ENCODE data around the gene LRRD1. TPM values are rescaled to one million over a fixed set of nuclear protein-coding genes. Genes with fewer than 3 reads are reported as not detected.

The LRRD1 gene
- total and polyA plus RNA-seq, 2 of the 13 experiments (the other 11 are each of a cell fraction or from before 2014, with no cell fraction given): 0.03 TPM; not detected in 1

- TF ChIP-seq WIZ (CRISPR knock-in tag; IDR thresholded peaks at IDR 0.05): peak; percentile 70
- TF ChIP-seq ZBTB33 (CRISPR knock-in tag; IDR thresholded peaks at IDR 0.05): no peak; the same call in 1 of the 2 replicates
- no peak for TF ChIP-seq CERS6 (CRISPR knock-in tag; IDR thresholded peaks at IDR 0.05)
- no peak; the same call in 1 of the 2 replicates for TF ChIP-seq ZNF639 (CRISPR knock-in tag; conservative IDR thresholded peaks at IDR 0.05)
- TF ChIP-seq ZNF660 (CRISPR knock-in tag; IDR thresholded peaks at IDR 0.05; ENCODE audit: borderline replicate concordance, low read depth): no peak
- TF ChIP-seq ZNF652 (CRISPR knock-in tag; IDR thresholded peaks at IDR 0.05; ENCODE audit: borderline replicate concordance, low read depth): 0 out of 2 replicates have a peak, but pooled peaks have one; percentile 15
- peak; percentile 92 for TF ChIP-seq RBM39 (IDR thresholded peaks at IDR 0.05; ENCODE audit: low read depth, low read length, poor library complexity, severe bottlenecking)
- no peak for TF ChIP-seq ZNF496 (CRISPR knock-in tag; IDR thresholded peaks at IDR 0.05; ENCODE audit: insufficient replicate concordance)
- TF ChIP-seq MNT (IDR thresholded peaks at IDR 0.05): peak; percentile 53
- TF ChIP-seq IRF2 (CRISPR knock-in tag; IDR thresholded peaks at IDR 0.05): peak; percentile 83; the same call in 1 of the 2 replicates
- TF ChIP-seq ZNF235 (CRISPR knock-in tag; IDR thresholded peaks at IDR 0.05; ENCODE audit: borderline replicate concordance): no peak
- no peak for TF ChIP-seq ZSCAN20 (CRISPR knock-in tag; IDR thresholded peaks at IDR 0.05; ENCODE audit: borderline replicate concordance)
- 0 out of 2 replicates have a peak, but pooled peaks have one; percentile 39 for TF ChIP-seq FUBP1 (CRISPR knock-in tag; IDR thresholded peaks at IDR 0.05; ENCODE audit: borderline replicate concordance)
- peak; percentile 98 for TF ChIP-seq NRL (CRISPR knock-in tag; IDR thresholded peaks at IDR 0.05; ENCODE audit: borderline replicate concordance)
- peak; percentile 91 for TF ChIP-seq THAP9 (CRISPR knock-in tag; IDR thresholded peaks at IDR 0.05; ENCODE audit: borderline replicate concordance)
- peak; percentile 94 for TF ChIP-seq ZNF772 (CRISPR knock-in tag; IDR thresholded peaks at IDR 0.05)
These were observed 44.5 kb downstream of the LRRD1 start, which contains the start of gene CYP51A1 (continued) for GRCh38 chr7:92134271-92135051.

All from HepG2 (cell line).